DOHH2 (cell line): ENCODE data around the gene RGS7BP.

Experiments used
- CTCF ChIP-seq: fragments of 200-600 bp; sonication (generic); IDR thresholded peaks from one replicate; pipeline ENCODE4 v1.5.1; 2014; ENCODE audit warnings: antibody characterized with exemption, mild to moderate bottlenecking, low read depth, low read length; ENCODE audit not compliant: poor library complexity, severe bottlenecking
- EZH2phosphoT487 ChIP-seq: fragments of 200-600 bp; sonication (generic); IDR thresholded peaks from 2 replicates; pipeline ENCODE4 v1.6.1; 2017; ENCODE audit warnings: borderline replicate concordance, mild to moderate bottlenecking, antibody characterized with exemption, low read length, moderate library complexity, mixed read lengths

- TF ChIP-seq CTCF: no peak
- no peak for TF ChIP-seq EZH2phosphoT487
Observed at GRCh38 chr5:64518793-64519192, 13.0 kb downstream of the RGS7BP start.
